Activated naive CD4-positive, alpha-beta T cell treated with anti-CD3 and anti-CD28 coated beads for 36 hours (primary cell): ENCODE data around the gene PADI3. TPM values are rescaled to one million over a fixed set of nuclear protein-coding genes. Genes with fewer than 3 reads are reported as not detected.

Experiments
- CTCF ChIA-PET: fragments of 350-600 bp; sonication (Branson Sonifier 250); formaldehyde crosslinking; loops from one replicate; lab custom pipeline; 2021; ENCODE audit warnings: antibody characterized with exemption; lab: Charles Lee
- DNase-seq: peaks from one replicate; pipeline ENCODE4 v3.0.0-alpha.2; 2020
- H3K27ac Mint-ChIP-seq: one replicate; pipeline ENCODE4 v1.8.0; 2021; ENCODE audit warnings: mild to moderate bottlenecking, mixed read lengths
- H3K27me3 Mint-ChIP-seq: one replicate; pipeline ENCODE4 v1.8.0; 2021; ENCODE audit warnings: low read depth, mixed read lengths
- H3K36me3 Mint-ChIP-seq: one replicate; pipeline ENCODE4 v1.8.0; 2021; ENCODE audit warnings: low read depth, mixed read lengths
- H3K4me1 Mint-ChIP-seq: one replicate; pipeline ENCODE4 v1.8.0; 2021; ENCODE audit warnings: low read depth, mixed read lengths
- H3K4me3 Mint-ChIP-seq: one replicate; pipeline ENCODE4 v1.8.0; 2021; ENCODE audit warnings: mild to moderate bottlenecking, moderate library complexity, mixed read lengths
- H3K9me3 Mint-ChIP-seq: one replicate; pipeline ENCODE4 v1.8.0; 2021; ENCODE audit warnings: mixed read lengths
- intact Hi-C: fragments of 100-400 bp; cut with micrococcal nuclease; formaldehyde crosslinking; loops from one replicate; pipeline ENCODE4 v1.15.1; 2023
- total RNA-seq, 2 experiments: library from RNA; stranded (reverse); gene quantifications; one replicate each; pipeline ENCODE4 v1.2.3, GENCODE V29; 2021

The PADI3 gene
- total RNA-seq, 2 experiments from 2014 or later, result not detected

DNA sequence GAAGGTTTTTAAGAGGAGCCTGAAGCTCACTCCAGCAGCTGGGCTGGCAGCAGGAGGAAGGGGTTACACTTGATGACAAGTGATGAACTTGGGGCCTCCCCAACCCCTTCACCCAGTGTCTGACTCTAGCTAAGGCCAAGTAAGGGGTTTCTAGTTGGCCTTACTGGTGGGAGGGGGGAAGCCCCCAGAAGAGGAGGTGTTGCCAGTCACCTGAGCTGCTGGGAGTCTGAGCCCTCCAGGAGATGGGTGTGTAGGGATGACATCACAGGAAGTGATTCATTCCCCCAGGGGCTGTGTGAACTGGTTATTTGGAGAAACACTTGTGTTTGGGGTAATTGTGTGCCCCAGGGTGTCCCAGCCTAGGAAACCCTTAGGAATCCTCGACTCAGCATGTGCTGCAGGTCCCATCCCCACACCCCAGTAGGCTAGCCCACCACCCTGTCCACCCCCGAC lies 40.9 kb upstream of the PADI3 start:
- Mint-ChIP-seq H3K4me1 (peaks cover 39% of the 10 kb centered on the region), H3K36me3 (no peaks in the 10 kb centered on the region), H3K4me3 (no peak overlapping the region), H3K27me3 (peaks cover 16% of the 10 kb centered on the region), H3K9me3 (no peaks in the 10 kb centered on the region), H3K27ac (no peak overlapping the region)
- intact Hi-C loops, result no loop called here
- CTCF ChIA-PET, result interaction anchor here (1.0 to 2.1 kb wide), 2 partner anchors 29 to 83 kb away, joined by 4 to 7 read pairs; no protein-coding TSS in a partner anchor
- DNase-seq, result peak; percentile 91

DNA sequence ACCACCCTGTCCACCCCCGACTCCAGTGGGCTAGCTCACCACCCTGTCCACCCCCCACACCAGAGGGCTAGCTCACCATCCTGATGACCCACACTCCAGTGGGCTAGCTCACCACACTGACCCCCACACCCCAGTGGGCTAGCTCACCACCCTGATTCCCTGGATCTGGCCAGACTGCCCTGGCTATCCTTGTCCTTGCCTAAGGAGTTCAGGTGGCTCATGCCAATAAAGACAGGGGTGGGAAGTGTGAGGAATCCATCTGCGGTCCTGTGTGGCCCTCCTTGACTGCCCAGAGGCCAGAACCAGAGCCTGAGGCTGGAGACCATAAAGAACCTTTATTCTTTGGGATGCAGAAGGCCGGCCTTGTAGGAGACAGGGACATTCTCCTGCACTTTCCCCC lies 40.4 kb upstream of the PADI3 start:
- peaks cover 21% of the 10 kb centered on the region for H3K27me3 Mint-ChIP-seq
- CTCF ChIA-PET, result interaction anchor here (1.0 to 2.1 kb wide), 2 partner anchors 29 to 83 kb away, joined by 4 to 7 read pairs; no protein-coding TSS in a partner anchor
- no peak for DNase-seq
- H3K36me3 Mint-ChIP-seq, result no peaks in the 10 kb centered on the region
- no peak overlapping the region for H3K27ac Mint-ChIP-seq
- H3K9me3 Mint-ChIP-seq, result no peaks in the 10 kb centered on the region
- intact Hi-C loops, result no loop called here
- no peak overlapping the region for H3K4me3 Mint-ChIP-seq
- peaks cover 42% of the 10 kb centered on the region for H3K4me1 Mint-ChIP-seq

DNA sequence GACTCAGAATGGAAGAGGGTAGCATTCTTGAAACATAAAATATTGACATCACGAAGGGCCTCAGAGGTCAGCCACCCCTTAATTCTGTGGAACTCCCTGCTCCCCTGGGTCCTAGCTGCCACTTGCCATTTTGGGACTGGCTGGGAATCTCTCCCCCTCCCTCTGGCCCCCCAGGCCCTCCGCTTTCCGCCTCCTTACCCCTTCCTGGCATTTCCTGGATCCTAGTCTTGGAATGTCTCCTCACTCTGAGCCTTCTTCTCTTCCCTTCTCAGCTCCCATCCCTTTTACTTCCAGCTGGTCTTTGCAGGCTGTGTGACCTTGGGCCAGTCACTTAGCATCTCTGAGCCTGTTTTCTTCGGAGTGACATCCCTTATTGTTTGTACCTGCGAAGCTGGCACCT lies 39.5 kb upstream of the PADI3 start:
- peaks cover 21% of the 10 kb centered on the region for H3K27me3 Mint-ChIP-seq
- no peak overlapping the region for H3K27ac Mint-ChIP-seq
- CTCF ChIA-PET, result no interaction called here

DNA sequence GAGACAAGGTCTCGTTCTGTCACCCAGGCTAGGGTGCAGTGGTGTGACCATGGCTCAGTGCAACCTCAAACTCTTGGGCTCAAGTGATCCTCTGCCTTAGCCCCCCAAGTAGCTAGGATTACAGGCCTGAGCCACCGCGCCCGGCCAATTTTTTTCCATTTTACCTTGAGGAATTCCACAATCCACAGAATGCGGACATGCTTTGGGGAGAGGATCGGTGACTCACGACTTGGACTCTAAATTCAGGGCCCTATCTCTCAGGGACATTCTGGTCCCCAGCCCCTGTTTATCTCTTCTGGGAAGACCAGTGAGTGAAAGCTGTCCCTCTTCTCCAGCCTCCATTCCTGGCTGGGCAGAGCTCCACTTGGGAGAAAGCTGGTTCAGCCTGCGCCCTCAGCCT lies 38.7 kb upstream of the PADI3 start:
- intact Hi-C loops, result no loop called here
- no peaks in the 10 kb centered on the region for H3K36me3 Mint-ChIP-seq
- no peak for DNase-seq
- peaks cover 45% of the 10 kb centered on the region for H3K4me1 Mint-ChIP-seq
- H3K9me3 Mint-ChIP-seq, result no peaks in the 10 kb centered on the region
- no peak overlapping the region for H3K4me3 Mint-ChIP-seq
- no peak overlapping the region for H3K27ac Mint-ChIP-seq
- peaks cover 21% of the 10 kb centered on the region for H3K27me3 Mint-ChIP-seq
- CTCF ChIA-PET, result no interaction called here

More for the DNA sequence above, 39.5 kb upstream of the PADI3 start:
- H3K36me3 Mint-ChIP-seq, result no peaks in the 10 kb centered on the region
- H3K4me3 Mint-ChIP-seq, result no peak overlapping the region
- intact Hi-C loops, result no loop called here
- peaks cover 45% of the 10 kb centered on the region for H3K4me1 Mint-ChIP-seq
- DNase-seq, result no peak
- H3K9me3 Mint-ChIP-seq, result no peaks in the 10 kb centered on the region

DNA sequence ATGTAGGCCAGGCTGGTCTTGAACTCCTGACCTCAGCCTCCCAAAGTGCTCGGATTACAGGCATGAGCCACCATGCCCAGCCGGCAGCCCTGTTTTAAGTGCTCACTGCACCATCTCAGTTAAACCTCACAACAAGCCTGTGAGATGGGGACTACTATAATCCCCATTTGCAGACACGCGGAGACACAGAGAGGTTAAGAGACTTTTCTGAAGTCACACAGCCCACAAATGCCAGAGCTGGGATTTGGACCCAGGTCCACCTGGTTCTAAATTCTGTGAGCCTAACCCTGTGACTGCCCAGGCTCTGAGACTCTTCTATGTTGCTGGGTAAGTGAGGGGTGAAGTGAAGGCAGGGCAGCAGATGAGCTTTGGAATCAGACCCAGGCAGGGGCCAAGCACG lies 37.5 kb upstream of the PADI3 start:
- Mint-ChIP-seq H3K4me3 (no peak overlapping the region), H3K27me3 (peaks cover 19% of the 10 kb centered on the region), H3K36me3 (no peaks in the 10 kb centered on the region), H3K4me1 (peaks cover 46% of the 10 kb centered on the region), H3K9me3 (no peaks in the 10 kb centered on the region), H3K27ac (no peak overlapping the region)
- no peak for DNase-seq
- intact Hi-C loops, result no loop called here
- CTCF ChIA-PET, result interaction anchor here (2.5 kb wide), 1 partner anchor 26 kb away, joined by 8 read pairs; no protein-coding TSS in a partner anchor

DNA sequence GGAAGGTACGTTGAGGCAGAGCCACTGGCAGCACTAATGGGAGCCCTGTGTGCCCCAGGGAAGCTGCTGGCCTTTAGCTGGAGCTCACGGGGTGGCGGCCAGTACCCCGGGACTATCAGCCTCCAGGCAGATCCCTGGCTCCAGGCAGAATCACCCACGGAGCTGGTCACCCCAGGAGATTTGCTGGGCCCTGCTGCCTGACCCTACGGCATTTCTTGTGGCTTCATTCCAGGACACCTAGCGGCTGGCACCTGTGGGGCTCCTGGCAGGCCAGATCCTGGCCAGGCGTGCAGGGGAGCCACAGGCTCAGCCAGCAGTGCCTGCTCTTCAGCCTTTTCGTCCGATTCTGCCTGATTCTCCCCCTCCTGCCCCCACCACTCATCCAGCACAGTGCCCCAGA lies 36.9 kb upstream of the PADI3 start:
- Mint-ChIP-seq H3K4me1 (peaks cover 46% of the 10 kb centered on the region), H3K27me3 (peaks cover 19% of the 10 kb centered on the region), H3K36me3 (no peaks in the 10 kb centered on the region), H3K4me3 (no peak overlapping the region), H3K9me3 (no peaks in the 10 kb centered on the region), H3K27ac (no peak overlapping the region)
- intact Hi-C loops, result no loop called here
- DNase-seq, result no peak
- CTCF ChIA-PET, result interaction anchor here (2.5 kb wide), 1 partner anchor 25 kb away, joined by 8 read pairs; no protein-coding TSS in a partner anchor

DNA sequence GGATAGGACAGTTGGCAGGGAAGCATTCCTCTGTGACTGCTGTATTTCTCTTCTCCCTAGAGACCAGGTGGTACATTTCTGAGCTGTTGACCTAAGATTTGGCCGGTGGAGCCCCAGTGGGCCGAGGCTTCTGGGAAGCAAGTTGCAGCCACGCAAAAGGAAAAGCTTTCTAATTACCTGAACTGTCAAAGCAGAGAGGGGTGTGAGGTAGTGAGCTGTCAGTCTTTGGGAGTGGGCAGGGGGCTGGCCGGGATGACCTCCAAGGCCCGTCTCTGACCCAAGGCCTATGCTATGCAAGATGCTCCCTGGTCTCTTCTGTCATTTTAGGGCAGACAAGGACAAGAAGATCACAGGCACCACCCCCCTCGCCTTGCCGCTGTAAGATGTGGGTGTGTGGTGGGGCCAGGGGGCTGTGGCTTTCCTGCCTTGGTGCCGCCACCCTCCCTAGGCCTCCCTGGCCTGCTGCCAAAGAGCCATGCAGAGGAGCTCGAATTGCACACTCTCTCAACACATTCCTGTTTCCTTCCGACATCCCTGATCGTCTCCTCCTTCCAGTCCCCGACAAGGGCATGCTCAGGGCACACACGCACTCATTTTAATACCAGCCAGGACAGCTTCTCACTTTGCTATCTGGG lies 36.3 kb upstream of the PADI3 start:
- CTCF ChIA-PET, result interaction anchor here (2.5 kb wide), 1 partner anchor 24 kb away, joined by 8 read pairs; no protein-coding TSS in a partner anchor
- DNase-seq, result peak; percentile 69
- Mint-ChIP-seq H3K9me3 (no peaks in the 10 kb centered on the region), H3K36me3 (no peaks in the 10 kb centered on the region), H3K27ac (no peak overlapping the region), H3K4me3 (no peak overlapping the region), H3K4me1 (peaks cover 41% of the 10 kb centered on the region), H3K27me3 (peaks cover 19% of the 10 kb centered on the region)
- intact Hi-C loops, result no loop called here

DNA sequence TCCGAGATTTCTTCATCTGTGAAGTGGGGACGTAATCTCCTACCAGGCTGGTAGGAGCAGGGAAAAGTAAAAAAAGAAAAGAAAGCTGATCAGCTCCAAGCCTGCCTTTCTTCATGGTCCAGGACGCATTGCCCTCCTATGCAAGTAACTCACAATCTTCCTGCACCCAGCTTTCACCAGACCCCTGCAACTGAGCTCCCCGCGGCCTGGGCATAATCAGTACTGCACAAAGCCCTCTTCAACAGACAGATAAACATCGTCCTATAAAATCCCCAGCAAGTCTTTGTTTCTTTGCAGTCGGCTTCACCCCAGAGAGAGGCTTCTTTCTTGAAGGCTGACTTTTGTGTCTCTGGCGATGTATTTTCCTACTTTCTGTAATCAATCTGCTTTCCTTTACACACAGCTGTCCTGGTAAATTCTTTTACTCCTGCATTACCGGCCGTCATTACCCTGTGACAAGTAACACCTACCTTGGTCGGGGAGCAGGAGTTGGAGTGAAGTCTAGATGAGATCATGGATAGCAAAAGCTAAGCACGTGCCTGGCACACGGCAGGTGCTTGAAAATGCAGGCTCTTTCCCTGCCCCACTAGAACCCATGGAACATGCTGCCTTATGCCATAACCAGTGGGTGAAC lies 35.6 kb upstream of the PADI3 start:
- Mint-ChIP-seq H3K27me3 (peaks cover 19% of the 10 kb centered on the region), H3K36me3 (no peaks in the 10 kb centered on the region), H3K4me3 (no peak overlapping the region), H3K9me3 (no peaks in the 10 kb centered on the region), H3K27ac (no peak overlapping the region), H3K4me1 (peaks cover 34% of the 10 kb centered on the region)
- DNase-seq, result no peak
- CTCF ChIA-PET, result interaction anchor here (2.5 kb wide), 1 partner anchor 24 kb away, joined by 8 read pairs; no protein-coding TSS in a partner anchor
- intact Hi-C loops, result no loop called here

DNA sequence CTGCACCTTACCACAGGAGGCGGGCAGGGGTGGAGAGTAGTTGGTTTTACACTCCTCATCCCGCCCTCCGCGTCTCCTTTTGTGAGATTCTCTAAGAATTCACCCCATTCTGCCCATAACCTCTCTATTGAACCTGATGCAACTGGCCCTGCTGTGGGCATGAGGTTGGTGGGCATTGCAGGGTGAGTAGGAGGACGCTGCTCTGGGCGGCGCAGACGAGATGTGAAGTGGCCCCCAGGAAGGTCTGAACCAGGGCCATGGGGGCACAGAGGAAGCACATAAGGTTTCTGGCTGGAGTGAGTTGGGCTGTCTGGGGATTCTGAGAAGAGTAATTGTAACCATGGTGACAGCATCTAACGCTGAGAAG lies 35.1 kb upstream of the PADI3 start:
- Mint-ChIP-seq H3K27ac (no peak overlapping the region), H3K4me1 (peaks cover 29% of the 10 kb centered on the region), H3K36me3 (no peaks in the 10 kb centered on the region), H3K4me3 (no peak overlapping the region), H3K27me3 (peaks cover 19% of the 10 kb centered on the region), H3K9me3 (no peaks in the 10 kb centered on the region)
- intact Hi-C loops, result no loop called here
- DNase-seq, result no peak
- CTCF ChIA-PET, result no interaction called here

DNA sequence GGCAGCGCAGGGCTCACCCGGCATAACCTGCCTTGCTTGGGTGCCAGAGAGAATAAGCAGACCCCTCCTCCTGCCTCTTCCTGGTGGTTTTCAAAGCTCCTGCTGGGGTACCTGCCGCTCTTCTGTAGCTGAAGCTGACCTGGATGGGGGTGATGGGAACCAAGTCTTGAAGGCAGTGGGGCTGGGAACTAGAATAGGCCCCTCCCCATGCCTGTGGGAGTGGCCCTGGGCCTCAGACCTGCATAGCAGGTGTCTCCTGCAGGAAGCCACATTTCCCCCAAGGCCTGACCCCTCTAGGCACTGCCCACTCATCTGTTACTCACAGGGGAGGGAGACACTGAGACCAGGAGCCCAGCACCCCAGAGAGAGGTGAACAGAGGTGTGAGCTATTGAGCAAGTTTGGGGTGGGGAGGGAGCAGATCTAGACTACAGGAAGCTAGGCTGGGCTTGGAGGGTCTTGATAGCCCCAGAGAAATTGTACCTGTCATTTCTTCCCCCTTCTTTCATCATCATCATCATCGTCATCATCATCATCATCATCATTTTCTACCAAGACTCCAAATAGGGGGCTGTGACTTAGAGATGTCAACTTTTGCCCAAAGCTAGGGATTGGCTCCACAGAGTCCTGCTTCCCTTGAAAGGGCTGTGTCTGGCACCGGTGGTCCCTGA lies 33.9 kb upstream of the PADI3 start:
- H3K4me1 Mint-ChIP-seq, result peaks cover 28% of the 10 kb centered on the region
- intact Hi-C loops, result no loop called here
- H3K4me3 Mint-ChIP-seq, result no peak overlapping the region
- H3K27ac Mint-ChIP-seq, result no peak overlapping the region
- H3K27me3 Mint-ChIP-seq, result peaks cover 17% of the 10 kb centered on the region
- no peak for DNase-seq
- CTCF ChIA-PET, result no interaction called here
- no peaks in the 10 kb centered on the region for H3K36me3 Mint-ChIP-seq
- no peaks in the 10 kb centered on the region for H3K9me3 Mint-ChIP-seq

DNA sequence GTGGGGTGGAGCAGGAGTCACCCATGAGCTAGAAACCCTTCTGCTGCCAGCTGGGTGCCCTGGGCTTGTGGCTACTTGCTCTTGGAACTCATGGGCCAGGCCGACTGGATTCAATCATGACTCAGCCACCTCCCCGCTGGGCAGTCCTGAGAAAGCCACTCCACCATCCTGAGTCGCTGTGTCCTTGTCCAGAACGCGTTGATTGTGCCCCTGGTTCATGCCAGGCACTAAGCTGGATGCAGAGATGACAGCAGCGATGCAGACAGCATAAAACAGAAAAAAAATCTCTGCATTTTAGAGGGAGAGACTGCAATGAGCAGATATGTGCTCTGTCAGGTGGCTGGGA lies 33.4 kb upstream of the PADI3 start:
- CTCF ChIA-PET, result no interaction called here
- DNase-seq, result no peak
- Mint-ChIP-seq H3K9me3 (no peaks in the 10 kb centered on the region), H3K27ac (no peak overlapping the region), H3K36me3 (no peaks in the 10 kb centered on the region), H3K4me1 (peaks cover 28% of the 10 kb centered on the region), H3K27me3 (peaks cover 17% of the 10 kb centered on the region), H3K4me3 (no peak overlapping the region)
- intact Hi-C loops, result no loop called here

DNA sequence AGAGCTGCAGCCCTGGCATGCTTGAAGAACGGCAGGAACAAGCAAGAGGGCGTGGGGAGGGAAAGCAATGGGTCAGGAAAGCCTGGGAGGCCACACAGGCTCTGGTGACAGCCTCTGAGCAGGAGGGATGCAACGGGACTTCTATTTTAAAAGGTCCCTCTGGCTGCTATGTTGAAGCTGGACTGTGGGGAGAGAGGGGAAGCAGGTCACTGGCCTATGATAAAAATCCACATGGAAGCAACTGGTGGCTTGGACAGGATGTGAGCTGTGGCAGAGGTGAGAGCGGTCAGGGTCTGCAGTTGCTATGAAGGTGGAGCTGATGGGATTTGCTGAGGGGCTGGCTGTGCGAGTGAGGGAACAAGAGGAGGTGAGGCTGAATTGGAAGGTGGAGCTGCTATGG lies 32.8 kb upstream of the PADI3 start:
- CTCF ChIA-PET, result interaction anchor here (0.6 kb wide), 1 partner anchor 139 kb away, joined by 3 read pairs; no protein-coding TSS in a partner anchor
- Mint-ChIP-seq H3K36me3 (no peaks in the 10 kb centered on the region), H3K27ac (no peak overlapping the region), H3K4me1 (peaks cover 28% of the 10 kb centered on the region), H3K27me3 (peaks cover 17% of the 10 kb centered on the region), H3K4me3 (no peak overlapping the region), H3K9me3 (no peaks in the 10 kb centered on the region)
- no peak for DNase-seq
- intact Hi-C loops, result no loop called here
